OCI-LY7 (cell line): ENCODE data around the gene TMEM43.

Source experiments
- EZH2phosphoT487 ChIP-seq: fragments of 200-600 bp; sonication (generic); IDR thresholded peaks from 2 replicates; pipeline ENCODE4 v1.6.1; 2018; ENCODE audit warnings: low read depth, borderline replicate concordance, mild to moderate bottlenecking, mixed run types, antibody characterized with exemption, low read length, moderate library complexity, mixed read lengths
- TF ChIP-seq, protein P1 (sequence below): fragments of 200-600 bp; sonication (generic); conservative IDR thresholded peaks from 2 replicates; pipeline ENCODE4 v1.5.1; 2014; ENCODE audit warnings: mild to moderate bottlenecking, antibody characterized with exemption, low read length, moderate library complexity, mixed read lengths

DNA sequence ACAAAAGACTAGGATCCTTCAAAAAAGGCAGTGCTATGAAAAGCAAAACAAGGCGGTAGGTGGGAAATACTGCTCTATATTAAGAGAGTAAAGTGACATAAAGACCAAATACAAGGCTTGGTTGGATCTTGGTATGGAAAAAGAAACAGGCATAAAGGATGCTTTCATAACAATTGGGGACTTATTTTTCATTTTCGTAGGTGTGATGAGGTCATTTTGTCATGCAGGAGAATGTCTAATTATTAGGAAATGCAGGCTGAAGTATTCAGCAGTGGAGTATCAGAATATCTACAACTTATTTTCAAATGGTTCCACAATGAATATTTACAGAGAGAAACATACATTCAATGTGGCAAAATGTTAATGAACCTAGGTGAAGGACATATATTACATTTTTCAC is 44.6 kb downstream of the TMEM43 start:
- TF ChIP-seq, protein P1, sequence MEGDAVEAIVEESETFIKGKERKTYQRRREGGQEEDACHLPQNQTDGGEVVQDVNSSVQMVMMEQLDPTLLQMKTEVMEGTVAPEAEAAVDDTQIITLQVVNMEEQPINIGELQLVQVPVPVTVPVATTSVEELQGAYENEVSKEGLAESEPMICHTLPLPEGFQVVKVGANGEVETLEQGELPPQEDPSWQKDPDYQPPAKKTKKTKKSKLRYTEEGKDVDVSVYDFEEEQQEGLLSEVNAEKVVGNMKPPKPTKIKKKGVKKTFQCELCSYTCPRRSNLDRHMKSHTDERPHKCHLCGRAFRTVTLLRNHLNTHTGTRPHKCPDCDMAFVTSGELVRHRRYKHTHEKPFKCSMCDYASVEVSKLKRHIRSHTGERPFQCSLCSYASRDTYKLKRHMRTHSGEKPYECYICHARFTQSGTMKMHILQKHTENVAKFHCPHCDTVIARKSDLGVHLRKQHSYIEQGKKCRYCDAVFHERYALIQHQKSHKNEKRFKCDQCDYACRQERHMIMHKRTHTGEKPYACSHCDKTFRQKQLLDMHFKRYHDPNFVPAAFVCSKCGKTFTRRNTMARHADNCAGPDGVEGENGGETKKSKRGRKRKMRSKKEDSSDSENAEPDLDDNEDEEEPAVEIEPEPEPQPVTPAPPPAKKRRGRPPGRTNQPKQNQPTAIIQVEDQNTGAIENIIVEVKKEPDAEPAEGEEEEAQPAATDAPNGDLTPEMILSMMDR = no peak
- no peak for TF ChIP-seq EZH2phosphoT487
